Right cardiac atrium (tissue), 5 donors: ENCODE data around the gene DMP1. TPM values are rescaled to one million over a fixed set of nuclear protein-coding genes. Genes with fewer than 3 reads are reported as not detected.
"Not testable (repeated sequence)": the region's sequence is repeated elsewhere in the genome, so short reads cannot be mapped to it uniquely, and the experiment has no call there.

Experiments
- ATAC-seq, 2 donors: fragments of 200-7000 bp; cut with Tn5 transposase; one replicate each; pipeline versions ENCODE4 v1.8.0 to v1.9.1; 2020; ENCODE audit warnings: moderate library complexity in 2 of 2, mild to moderate bottlenecking in 1 of 2
- DNase-seq, 3 donors: peaks; one replicate each; pipeline ENCODE4 v3.0.0-alpha.2; 2020
- H3K27ac ChIP-seq: one replicate; pipeline ENCODE4 v1.5.1; 2013; ENCODE audit warnings: mild to moderate bottlenecking, low read length, control low read depth, moderate library complexity
- H3K27me3 ChIP-seq: one replicate; pipeline ENCODE4 v1.6.1; 2013; ENCODE audit not compliant: control insufficient read depth, insufficient read depth
- H3K4me1 ChIP-seq: one replicate; pipeline ENCODE4 v1.6.1; 2013; ENCODE audit warnings: low read length; ENCODE audit not compliant: control insufficient read depth, insufficient read depth
- H3K4me3 ChIP-seq: one replicate; pipeline ENCODE4 v1.5.1; 2013; ENCODE audit warnings: low read length, control low read depth
- H3K9me3 ChIP-seq: one replicate; pipeline ENCODE4 v1.6.1; 2013; ENCODE audit warnings: low read length; ENCODE audit not compliant: control insufficient read depth
- WGBS: extraction: QIAGEN DNeasy Blood & Tissue Kit; methylation state at CpG from one replicate; pipeline ENCODE4 v1.1.7; 2013; 5-methylcytosine and 5-hydroxymethylcytosine counted together
- intact Hi-C, 4 donors: fragments of 100-400 bp; cut with DNase I; formaldehyde crosslinking; loops; one replicate each; pipeline versions ENCODE4 v1.11.0 to v1.14.0; 2022 to 2023
- polyA plus RNA-seq: library from polyadenylated mRNA; stranded (reverse); fragments of 200-250 nt; gene quantifications from one replicate; pipeline ENCODE4 v1.2.3, GENCODE V29; 2013
- total RNA-seq, 4 donors: library from RNA; stranded (reverse); fragmentation: NEBNext Ultra II Directional; extraction: Animal tissue kit (Norgen Biotek cat#: 25700); gene quantifications; one replicate each; pipeline ENCODE4 v1.2.1, GENCODE V29; 2021
- donor health status: healthy with polysubstance abuse.
- donor health status: DM: no; HTN: yes; CAD: no.
- donor health status: DM: no; HTN: no; CAD: no.
- donor health status: DM: no; HTN: yes; CAD: no; lungs with severe emphysema.
- donor health status: DM: yes; HTN: yes; CAD: no.

The DMP1 gene
- total and polyA plus RNA-seq, 5 donors = not detected

GRCh38 chr4:87680271-87680670 lies 30.2 kb downstream of the DMP1 start:
- no peak overlapping the region for H3K4me3 ChIP-seq
- no peaks in the 10 kb centered on the region for H3K4me1 ChIP-seq
- no peaks in the 10 kb centered on the region for H3K9me3 ChIP-seq
- intact Hi-C loops = loop anchor here in 3 of 4 donors (5.0 to 10.0 kb wide), 4 partner anchors 157 to 305 kb away; partner anchors contain the start of gene SPP1 (in 1 of the 3)
- ATAC-seq = no peak
- no peak overlapping the region for H3K27ac ChIP-seq
- H3K27me3 ChIP-seq = no peaks in the 10 kb centered on the region
- 58% methylated on average over 5 of the region's 5 CpGs for WGBS
- no peak for DNase-seq

DNA sequence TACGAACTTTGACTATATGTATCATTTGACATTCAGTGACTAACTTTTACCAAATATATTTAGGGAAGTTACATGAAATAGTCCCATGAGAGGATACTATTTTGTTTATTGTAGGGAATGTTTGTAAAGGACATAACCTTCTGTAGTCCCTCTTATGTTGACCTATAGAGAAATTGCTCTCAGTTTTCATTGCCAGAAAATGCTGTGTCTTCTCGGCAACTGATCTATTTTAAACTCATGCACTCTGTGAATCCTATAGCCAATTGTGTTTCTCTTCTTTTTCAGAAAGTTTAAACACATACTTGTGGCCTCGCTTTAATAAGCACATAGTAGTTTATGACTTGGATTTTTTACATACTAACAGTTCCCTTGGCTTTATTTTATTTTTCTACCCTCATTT lies 38.2 kb downstream of the DMP1 start:
- no peaks in the 10 kb centered on the region for H3K9me3 ChIP-seq
- 80% methylated on average over 3 of the region's 3 CpGs for WGBS
- intact Hi-C loops = loop anchor here in 2 of 4 donors (10.0 kb wide), 2 partner anchors 286 to 296 kb away; partner anchors contain the start of gene SPP1 (in 1 of the 2)
- H3K4me3 ChIP-seq = no peak overlapping the region
- no peak overlapping the region for H3K27ac ChIP-seq
- no peaks in the 10 kb centered on the region for H3K4me1 ChIP-seq
- DNase-seq (no peak), ATAC-seq (no peak)
- H3K27me3 ChIP-seq = no peaks in the 10 kb centered on the region

GRCh38 chr4:87690947-87691346 lies 40.9 kb downstream of the DMP1 start:
- DNase-seq, H3K4me1 ChIP-seq, ATAC-seq, H3K4me3 ChIP-seq, intact Hi-C loops, H3K27ac ChIP-seq, H3K27me3 ChIP-seq, H3K9me3 ChIP-seq: not testable (repeated sequence)
- WGBS = 88% methylated on average over 1 of the region's 1 CpG

GRCh38 chr4:87692060-87692459 lies 42.0 kb downstream of the DMP1 start:
- H3K4me1 ChIP-seq, H3K27me3 ChIP-seq, H3K4me3 ChIP-seq, intact Hi-C loops, H3K9me3 ChIP-seq, H3K27ac ChIP-seq, DNase-seq, ATAC-seq: not testable (repeated sequence)
- WGBS = 43% methylated on average over 1 of the region's 1 CpG

- Histone ChIP-seq H3K27me3 (no peaks in the 10 kb centered on the region), H3K27ac (no peak overlapping the region), H3K4me3 (no peak overlapping the region), H3K9me3 (no peaks in the 10 kb centered on the region), H3K4me1 (no peaks in the 10 kb centered on the region)
- DNase-seq (no peak), ATAC-seq (peak in 1 of 2 donors; percentile 25)
- intact Hi-C loops = no loop called here
- 86% methylated on average over 5 of the region's 5 CpGs for WGBS
Measured at GRCh38 chr4:87697272-87697671, 47.2 kb downstream of the DMP1 start.

- Histone ChIP-seq H3K4me1 (no peaks in the 10 kb centered on the region), H3K4me3 (no peak overlapping the region), H3K27ac (no peak overlapping the region), H3K9me3 (no peaks in the 10 kb centered on the region), H3K27me3 (no peaks in the 10 kb centered on the region)
- intact Hi-C loops = no loop called here
- ATAC-seq (no peak), DNase-seq (no peak)
- 98% methylated on average over 2 of the region's 2 CpGs for WGBS
Measured at GRCh38 chr4:87697945-87698344, 47.9 kb downstream of the DMP1 start.

GRCh38 chr4:87698394-87698793 lies 48.3 kb downstream of the DMP1 start:
- ATAC-seq = no peak
- H3K27me3 ChIP-seq = no peaks in the 10 kb centered on the region
- H3K9me3 ChIP-seq = no peaks in the 10 kb centered on the region
- DNase-seq = no peak
- no peak overlapping the region for H3K27ac ChIP-seq
- WGBS = 97% methylated on average over 2 of the region's 2 CpGs
- no peaks in the 10 kb centered on the region for H3K4me1 ChIP-seq
- H3K4me3 ChIP-seq = no peak overlapping the region
- intact Hi-C loops = no loop called here

DNA sequence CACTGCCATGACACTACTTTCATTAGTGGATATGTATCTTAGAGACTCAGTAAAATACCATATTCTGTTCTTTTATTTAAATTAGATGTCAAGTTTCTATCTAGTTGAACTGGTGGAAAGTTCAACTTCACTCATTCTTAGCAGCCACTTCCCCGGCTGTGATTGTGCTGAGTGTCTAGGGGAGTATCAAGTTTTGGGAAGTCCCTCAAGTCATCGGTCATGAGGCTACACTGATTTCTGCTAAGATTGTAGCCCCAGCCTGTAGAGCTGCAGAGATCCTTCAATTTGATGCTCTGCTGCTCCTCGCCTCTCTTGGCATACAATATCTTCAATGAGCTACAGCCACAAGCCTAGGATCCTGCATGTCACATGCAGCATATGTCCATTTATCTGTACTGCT lies 53.9 kb downstream of the DMP1 start:
- H3K27me3 ChIP-seq = no peaks in the 10 kb centered on the region
- no peak for DNase-seq
- intact Hi-C loops = no loop called here
- ATAC-seq = no peak
- no peaks in the 10 kb centered on the region for H3K9me3 ChIP-seq
- 93% methylated on average over 3 of the region's 3 CpGs for WGBS
- no peaks in the 10 kb centered on the region for H3K4me1 ChIP-seq
- H3K4me3 ChIP-seq = no peak overlapping the region
- H3K27ac ChIP-seq = no peak overlapping the region

DNA sequence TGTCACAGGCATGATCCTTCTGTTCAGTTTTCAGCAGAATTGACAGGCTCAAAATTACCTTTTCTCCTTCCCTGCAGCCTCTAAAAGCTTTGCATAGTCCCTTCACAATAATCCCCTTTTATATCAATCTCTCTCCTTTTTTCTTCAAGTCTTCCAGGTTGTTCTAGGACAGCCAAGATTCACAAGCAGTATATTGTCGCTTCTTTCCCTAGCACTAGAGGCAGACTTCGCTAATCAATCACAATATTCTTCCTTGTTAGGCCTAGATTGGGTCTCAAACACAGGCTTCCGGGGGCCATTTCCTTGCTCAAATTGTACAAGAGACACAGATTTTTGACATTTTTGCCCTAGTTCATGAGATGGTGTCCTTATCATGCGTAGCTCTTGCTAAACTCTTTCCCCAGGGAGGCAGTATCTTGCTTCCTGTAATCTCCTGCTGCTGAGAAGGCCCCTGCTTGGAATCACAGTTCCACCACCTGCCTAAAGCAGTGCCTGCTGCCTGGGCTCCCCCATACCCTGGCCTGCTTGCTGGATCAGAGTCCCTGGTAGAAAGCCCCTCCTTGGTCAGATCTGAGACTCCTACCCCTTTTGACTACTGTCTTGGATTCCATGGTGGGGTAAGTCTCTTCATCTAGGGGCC lies 57.3 kb downstream of the DMP1 start:
- Histone ChIP-seq H3K27me3 (no peaks in the 10 kb centered on the region), H3K4me1 (no peaks in the 10 kb centered on the region), H3K9me3 (no peaks in the 10 kb centered on the region), H3K27ac (no peak overlapping the region), H3K4me3 (no peak overlapping the region)
- no peak for DNase-seq
- peak; percentile 31 to 40 for ATAC-seq
- intact Hi-C loops = no loop called here
- WGBS = 62% methylated on average over 4 of the region's 4 CpGs

Other genes with a start within 250 kb of the DMP1 start
- gene NUDT9, start 227.7 kb upstream of the DMP1 start, total RNA-seq = 10 to 100 TPM; 27.1 to 36.5 (median 30.8) TPM
- 52.8 TPM for gene NUDT9, start 227.7 kb upstream of the DMP1 start, polyA plus RNA-seq
- gene SPARCL1, start 120.9 kb upstream of the DMP1 start, total RNA-seq = 100 to 1,000 TPM; 343 to 386 (median 355) TPM
- gene SPARCL1, start 120.9 kb upstream of the DMP1 start, polyA plus RNA-seq = 492 TPM
- not detected for gene DSPP, start 41.8 kb upstream of the DMP1 start, total RNA-seq
- not detected for gene DSPP, start 41.8 kb upstream of the DMP1 start, polyA plus RNA-seq
- not detected for gene IBSP, start 149.3 kb downstream of the DMP1 start, total RNA-seq
- gene IBSP, start 149.3 kb downstream of the DMP1 start, polyA plus RNA-seq = 0.07 TPM
- not detected for gene MEPE, start 182.7 kb downstream of the DMP1 start, total RNA-seq
- gene MEPE, start 182.7 kb downstream of the DMP1 start, polyA plus RNA-seq = not detected